Activated T-helper 17 cell treated with anti-CD3 and anti-CD28 coated beads, Interleukin-2, amount 50 U/mL, for 72 hours (primary cell): Measurements from ENCODE around the gene C2orf49. TPM values are rescaled to one million over a fixed set of nuclear protein-coding genes. Genes with fewer than 3 reads are reported as not detected.
"Not testable (repeated sequence)": the region's sequence is repeated elsewhere in the genome, so short reads cannot be mapped to it uniquely, and the experiment has no call there.

Experiments
- ATAC-seq: fragments of 150-1000 bp; cut with Tn5 transposase; replicated peaks from 2 replicates; pipeline ENCODE4 v1.10.0; 2021; ENCODE audit warnings: mild to moderate bottlenecking, moderate library complexity
- H3K27ac Mint-ChIP-seq: one replicate; pipeline ENCODE4 v1.8.0; 2022; ENCODE audit warnings: mixed read lengths
- H3K27me3 Mint-ChIP-seq: one replicate; pipeline ENCODE4 v1.8.0; 2022; ENCODE audit warnings: mixed read lengths
- H3K36me3 Mint-ChIP-seq: one replicate; pipeline ENCODE4 v1.8.0; 2022; ENCODE audit warnings: low read depth, mild to moderate bottlenecking, mixed read lengths
- H3K4me1 Mint-ChIP-seq: one replicate; pipeline ENCODE4 v1.8.0; 2022; ENCODE audit warnings: mixed read lengths
- H3K4me3 Mint-ChIP-seq: one replicate; pipeline ENCODE4 v1.8.0; 2022; ENCODE audit warnings: mild to moderate bottlenecking, mixed read lengths
- H3K9me3 Mint-ChIP-seq: one replicate; pipeline ENCODE4 v1.8.0; 2022; ENCODE audit warnings: mixed read lengths
- total RNA-seq, 2 donors: library from RNA; stranded (reverse); gene quantifications; one replicate each; pipeline ENCODE4 v1.2.3, GENCODE V29; 2022

The C2orf49 gene
- total RNA-seq, 2 donors from 2014 or later = 17.7 to 23.8 TPM

DNA sequence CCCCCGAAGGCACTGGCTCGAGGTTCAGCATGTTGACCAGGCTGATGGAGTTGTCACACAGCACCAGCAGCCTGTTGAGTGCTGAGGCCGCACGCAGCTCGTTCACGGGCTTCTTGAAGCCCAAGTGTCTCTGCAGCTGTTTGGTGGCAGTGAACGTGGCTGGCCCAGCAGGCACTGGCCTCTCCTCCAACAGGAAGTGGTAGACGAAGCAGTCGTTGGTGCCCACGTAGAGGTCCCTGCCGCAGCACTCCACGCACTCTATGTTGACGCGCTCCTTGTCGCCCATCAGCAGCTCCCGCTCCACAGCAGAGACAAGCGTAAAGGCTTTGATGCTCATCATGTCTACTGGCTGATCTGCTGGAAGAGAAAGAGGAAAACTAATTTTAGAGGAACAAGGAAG is 29.4 kb upstream of the C2orf49 start:
- ATAC-seq = no peak

GRCh38 chr2:105308382-105309146 is 28.8 kb upstream of the C2orf49 start:
- no peaks in the 10 kb centered on the region for H3K27me3 Mint-ChIP-seq
- H3K27ac Mint-ChIP-seq = no peak overlapping the region
- no peaks in the 10 kb centered on the region for H3K4me1 Mint-ChIP-seq
- H3K36me3 Mint-ChIP-seq = peaks cover 28% of the 10 kb centered on the region
- H3K9me3 Mint-ChIP-seq = no peaks in the 10 kb centered on the region
- H3K4me3 Mint-ChIP-seq = no peak overlapping the region
- ATAC-seq = no peak

More for the DNA sequence above, 29.4 kb upstream of the C2orf49 start:
- Mint-ChIP-seq H3K27me3 (no peaks in the 10 kb centered on the region), H3K4me3 (no peak overlapping the region), H3K27ac (no peak overlapping the region), H3K9me3 (no peaks in the 10 kb centered on the region), H3K4me1 (no peaks in the 10 kb centered on the region), H3K36me3 (peaks cover 33% of the 10 kb centered on the region)

- Mint-ChIP-seq H3K27me3 (no peaks in the 10 kb centered on the region), H3K9me3 (no peaks in the 10 kb centered on the region), H3K36me3 (peaks cover 26% of the 10 kb centered on the region), H3K4me3 (no peak overlapping the region), H3K4me1 (no peaks in the 10 kb centered on the region), H3K27ac (no peak overlapping the region)
- no peak for ATAC-seq
These were observed 28.2 kb upstream of the C2orf49 start for GRCh38 chr2:105309147-105309545.

GRCh38 chr2:105313877-105314276 is 23.5 kb upstream of the C2orf49 start:
- ATAC-seq = no peak
- Mint-ChIP-seq H3K4me1 (peaks cover 13% of the 10 kb centered on the region), H3K36me3 (peaks cover 5% of the 10 kb centered on the region), H3K4me3 (no peak overlapping the region), H3K27ac (no peak overlapping the region), H3K9me3 (no peaks in the 10 kb centered on the region), H3K27me3 (no peaks in the 10 kb centered on the region)

DNA sequence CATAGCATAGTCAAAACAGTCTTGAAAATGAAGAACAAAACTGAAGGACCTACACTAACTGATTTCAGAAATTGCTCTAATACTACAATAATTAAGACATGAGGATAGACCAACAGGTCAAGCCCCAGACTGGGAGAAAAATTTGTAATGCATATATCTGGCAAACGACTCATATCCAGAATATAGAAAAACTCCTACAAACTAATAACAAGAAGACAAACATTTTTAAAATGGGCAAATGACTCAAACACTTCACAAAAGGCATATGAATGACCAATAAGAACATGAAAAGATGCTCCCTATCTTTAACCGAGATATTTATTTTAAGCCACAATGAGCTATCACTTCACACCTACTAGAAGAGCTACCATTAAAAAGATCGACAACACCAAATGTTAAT is 22.0 kb upstream of the C2orf49 start:
- ATAC-seq = peak; percentile 59
- Mint-ChIP-seq H3K4me3 (no peak overlapping the region), H3K27ac (no peak overlapping the region), H3K36me3 (peaks cover 4% of the 10 kb centered on the region), H3K9me3 (no peaks in the 10 kb centered on the region), H3K27me3 (no peaks in the 10 kb centered on the region), H3K4me1 (peaks cover 19% of the 10 kb centered on the region)

GRCh38 chr2:105317937-105318336 is 19.4 kb upstream of the C2orf49 start:
- no peak overlapping the region for H3K27ac Mint-ChIP-seq

DNA sequence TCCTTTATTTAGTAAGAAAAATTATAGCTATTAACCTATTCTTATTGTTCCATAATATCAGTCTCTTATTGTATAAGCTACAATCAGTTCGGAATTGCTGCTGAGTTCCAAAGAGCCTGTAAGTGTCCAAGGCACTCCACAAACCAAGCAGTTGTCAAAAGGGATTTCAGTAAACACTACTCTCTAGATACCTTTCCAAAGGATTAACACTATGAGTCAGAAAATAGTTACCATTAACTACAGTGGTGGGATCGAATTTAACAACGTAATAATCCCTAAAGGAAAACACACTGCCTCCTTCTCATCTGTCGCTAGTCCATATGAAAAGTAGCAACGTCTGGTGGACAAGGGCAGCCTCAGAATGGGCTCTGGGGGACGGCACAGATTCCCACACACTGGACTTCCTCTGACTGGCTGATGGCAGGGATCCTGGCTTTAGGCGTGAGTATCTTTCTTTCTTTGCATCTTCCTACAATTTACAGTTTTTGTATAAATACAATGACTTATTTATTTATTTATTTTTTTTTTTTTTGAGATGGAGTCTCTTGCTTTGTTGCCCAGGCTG is 16.6 kb upstream of the C2orf49 start:
- Mint-ChIP-seq H3K36me3 (peaks cover 18% of the 10 kb centered on the region), H3K4me1 (peaks cover 34% of the 10 kb centered on the region), H3K27me3 (no peaks in the 10 kb centered on the region), H3K4me3 (no peak overlapping the region), H3K9me3 (no peaks in the 10 kb centered on the region), H3K27ac (no peak overlapping the region)
- no peak for ATAC-seq

More at GRCh38 chr2:105317937-105318336, 19.4 kb upstream of the C2orf49 start:
- no peaks in the 10 kb centered on the region for H3K27me3 Mint-ChIP-seq
- H3K4me1 Mint-ChIP-seq = peaks cover 25% of the 10 kb centered on the region
- ATAC-seq = no peak
- H3K9me3 Mint-ChIP-seq = no peaks in the 10 kb centered on the region
- no peak overlapping the region for H3K4me3 Mint-ChIP-seq
- H3K36me3 Mint-ChIP-seq = peaks cover 4% of the 10 kb centered on the region

DNA sequence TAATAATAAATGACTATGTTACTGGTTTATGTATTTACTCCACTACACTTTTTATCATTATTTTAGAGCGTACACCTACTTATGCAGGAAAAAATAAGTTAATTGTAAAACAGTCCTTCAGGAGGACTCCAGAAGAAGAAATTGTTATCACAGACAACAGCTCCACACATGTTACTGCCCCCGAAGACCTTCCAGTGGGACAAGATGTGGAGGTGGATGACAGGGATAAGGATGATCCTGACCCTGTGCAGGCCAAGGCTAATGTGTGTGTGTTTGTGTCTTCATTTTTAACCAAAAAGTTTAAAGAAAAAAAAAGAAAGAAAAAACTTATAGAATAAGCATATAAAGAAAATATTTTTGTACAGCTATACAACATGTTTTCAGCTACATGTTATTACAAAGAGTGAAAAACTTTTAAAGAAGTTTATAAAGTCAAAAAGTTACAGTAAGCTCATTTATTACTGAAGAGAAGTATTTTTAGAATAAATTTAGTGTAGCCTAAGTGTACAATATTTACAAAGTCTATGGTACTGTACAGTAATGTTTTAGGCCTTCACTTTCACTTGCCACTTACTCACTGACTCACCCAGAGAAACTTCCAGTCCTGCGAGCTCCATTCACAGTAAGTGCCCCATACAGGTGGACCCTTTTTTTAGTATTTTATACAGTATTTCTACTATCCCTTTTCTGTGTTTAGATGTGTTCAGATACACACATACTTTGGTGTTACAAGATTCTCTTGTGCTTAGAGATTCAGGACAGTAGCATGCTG is 15.3 kb upstream of the C2orf49 start:
- Mint-ChIP-seq H3K27ac (no peak overlapping the region), H3K9me3 (no peaks in the 10 kb centered on the region), H3K36me3 (peaks cover 25% of the 10 kb centered on the region), H3K4me3 (no peak overlapping the region), H3K4me1 (peaks cover 37% of the 10 kb centered on the region), H3K27me3 (no peaks in the 10 kb centered on the region)
- ATAC-seq = peak; percentile 54

GRCh38 chr2:105323111-105323510 is 14.2 kb upstream of the C2orf49 start:
- ATAC-seq = no peak
- H3K27me3 Mint-ChIP-seq = no peaks in the 10 kb centered on the region
- H3K36me3 Mint-ChIP-seq = peaks cover 25% of the 10 kb centered on the region
- no peak overlapping the region for H3K27ac Mint-ChIP-seq
- peaks cover 41% of the 10 kb centered on the region for H3K4me1 Mint-ChIP-seq
- H3K9me3 Mint-ChIP-seq = no peaks in the 10 kb centered on the region
- no peak overlapping the region for H3K4me3 Mint-ChIP-seq

DNA sequence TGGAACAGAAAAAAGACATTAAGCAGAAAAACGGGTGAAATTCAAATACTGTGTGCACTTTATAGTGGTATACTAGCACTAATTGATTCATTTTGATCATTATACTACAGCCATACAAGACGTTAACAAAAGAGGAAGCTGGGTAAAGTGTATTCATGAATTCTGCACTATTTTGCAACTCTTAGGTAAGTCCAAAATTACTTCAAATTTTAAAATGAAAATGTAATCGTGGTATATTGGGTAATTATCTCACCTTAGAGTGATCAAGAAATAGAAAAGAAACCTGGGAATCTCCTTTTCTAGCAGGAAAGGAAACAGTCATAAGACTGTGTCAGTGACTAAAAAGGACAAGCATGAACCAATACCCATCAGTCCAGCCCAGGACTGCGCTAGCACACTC is 13.2 kb upstream of the C2orf49 start:
- no peaks in the 10 kb centered on the region for H3K9me3 Mint-ChIP-seq
- H3K36me3 Mint-ChIP-seq = peaks cover 30% of the 10 kb centered on the region
- no peak overlapping the region for H3K4me3 Mint-ChIP-seq
- ATAC-seq = no peak
- no peaks in the 10 kb centered on the region for H3K27me3 Mint-ChIP-seq
- H3K4me1 Mint-ChIP-seq = peaks cover 46% of the 10 kb centered on the region
- peak overlapping the region; percentile 11 for H3K27ac Mint-ChIP-seq

DNA sequence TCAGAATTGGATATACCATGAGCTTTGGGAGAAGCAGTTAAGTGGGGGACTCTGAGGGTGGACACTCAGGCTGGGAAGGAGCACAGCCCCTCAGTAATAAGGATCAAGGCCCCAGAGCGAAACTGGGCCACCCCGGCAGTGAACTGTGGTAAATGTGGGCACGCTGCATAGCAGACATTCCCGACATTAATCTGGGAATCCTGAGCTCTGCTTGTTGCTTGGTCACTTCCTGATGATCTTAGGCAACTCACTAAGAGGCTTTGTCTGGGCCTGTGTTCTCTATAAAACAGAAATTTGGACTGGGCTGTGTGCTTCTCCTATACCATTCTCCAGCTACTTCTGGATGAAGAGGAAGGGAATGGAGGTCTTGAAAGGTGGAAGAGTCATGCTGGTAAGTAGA is 12.6 kb upstream of the C2orf49 start:
- Mint-ChIP-seq H3K4me3 (no peak overlapping the region), H3K9me3 (no peaks in the 10 kb centered on the region), H3K27me3 (no peaks in the 10 kb centered on the region), H3K36me3 (peaks cover 32% of the 10 kb centered on the region), H3K27ac (peak overlapping the region; percentile 11), H3K4me1 (peaks cover 48% of the 10 kb centered on the region)
- no peak for ATAC-seq

- ATAC-seq = no peak
- Mint-ChIP-seq H3K4me1 (peaks cover 46% of the 10 kb centered on the region), H3K4me3 (no peak overlapping the region), H3K27me3 (no peaks in the 10 kb centered on the region), H3K27ac (peak overlapping the region; percentile 11), H3K36me3 (peaks cover 32% of the 10 kb centered on the region), H3K9me3 (no peaks in the 10 kb centered on the region)
These were observed 11.9 kb upstream of the C2orf49 start for GRCh38 chr2:105325389-105325963.

DNA sequence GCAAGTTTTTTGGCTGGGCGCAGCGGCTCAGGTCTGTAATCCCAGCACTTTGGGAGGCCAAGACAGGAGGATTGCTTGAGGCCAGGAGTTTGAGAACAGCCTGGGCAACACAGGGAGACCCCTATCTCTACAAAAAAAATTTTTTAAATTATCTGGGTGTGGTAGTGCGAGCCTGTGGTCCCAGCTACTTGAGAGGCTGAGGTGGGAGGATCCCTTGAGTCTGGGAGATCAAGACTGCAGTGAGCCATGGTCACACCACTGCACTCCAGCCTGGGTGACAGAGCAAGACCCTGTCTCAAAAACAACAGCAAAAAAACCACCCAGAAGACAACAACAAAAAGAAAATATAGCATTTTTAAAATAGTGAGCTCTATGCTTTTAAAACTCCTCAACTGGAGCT is 10.1 kb upstream of the C2orf49 start:
- ATAC-seq, H3K4me3 Mint-ChIP-seq, H3K27me3 Mint-ChIP-seq, H3K9me3 Mint-ChIP-seq: not testable (repeated sequence)
- peak overlapping the region; percentile 25 for H3K27ac Mint-ChIP-seq
- H3K4me1 Mint-ChIP-seq = peaks cover 49% of the 10 kb centered on the region
- peaks cover 32% of the 10 kb centered on the region for H3K36me3 Mint-ChIP-seq

DNA sequence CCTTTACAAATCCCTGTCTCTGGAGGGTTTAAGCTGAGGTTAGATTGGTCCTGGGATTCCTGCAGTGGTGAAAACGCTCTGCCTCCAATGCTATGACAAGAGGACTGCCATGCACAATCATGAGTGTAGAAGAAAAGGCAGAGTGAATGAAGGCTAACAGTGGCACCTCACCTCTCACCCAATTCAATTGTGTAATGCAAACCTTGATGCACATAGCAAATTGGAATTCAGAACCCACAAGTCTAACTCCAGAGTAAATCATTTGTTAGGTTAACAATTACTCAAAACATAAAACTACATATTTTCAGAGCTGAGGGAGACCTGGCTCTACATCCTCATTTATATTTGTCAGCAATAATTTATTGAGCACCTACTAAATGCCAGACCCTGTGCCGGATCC is 9.7 kb upstream of the C2orf49 start:
- H3K4me3 Mint-ChIP-seq = peak overlapping the region; percentile 98
- H3K4me1 Mint-ChIP-seq = peaks cover 46% of the 10 kb centered on the region
- ATAC-seq = no peak
- H3K27me3 Mint-ChIP-seq = no peaks in the 10 kb centered on the region
- peak overlapping the region; percentile 25 for H3K27ac Mint-ChIP-seq
- no peaks in the 10 kb centered on the region for H3K9me3 Mint-ChIP-seq
- peaks cover 32% of the 10 kb centered on the region for H3K36me3 Mint-ChIP-seq
